Measurements from ENCODE around the gene BTBD2. TPM values are rescaled to one million over a fixed set of nuclear protein-coding genes. Genes with fewer than 3 reads are reported as not detected.

The BTBD2 gene
- total RNA-seq, 1 experiment from 2014 or later: 65.3 TPM

- no peaks in the 10 kb centered on the region for H3K27me3 Mint-ChIP-seq (ENCODE audit: unreplicated experiment)
- no peak overlapping the region for H3K4me3 Mint-ChIP-seq (ENCODE audit: low read depth, unreplicated experiment)
- CTCF ChIA-PET: interaction anchor here (0.6 to 0.7 kb wide), 2 partner anchors 74 to 78 kb away, joined by 3 to 14 read pairs; no protein-coding TSS in a partner anchor
- no peak overlapping the region for H3K27ac Mint-ChIP-seq (ENCODE audit: unreplicated experiment)
- peaks cover 42% of the 10 kb centered on the region for H3K36me3 Mint-ChIP-seq (ENCODE audit: insufficient read depth, unreplicated experiment)
- intact Hi-C loops (cut with micrococcal nuclease; ENCODE audit: unreplicated experiment): no loop called here
- no peaks in the 10 kb centered on the region for H3K9me3 Mint-ChIP-seq (ENCODE audit: low read depth, unreplicated experiment)
- no peaks in the 10 kb centered on the region for H3K4me1 Mint-ChIP-seq (ENCODE audit: low read depth, unreplicated experiment)
- TF ChIP-seq CTCF (IDR thresholded peaks at IDR 0.05; ENCODE audit: unreplicated experiment): no peak
- BruUV-seq (replicated peaks): no TSS peak
- no peak for DNase-seq
These were observed 40.7 kb upstream of the BTBD2 start for GRCh38 chr19:2055931-2056836.

- Mint-ChIP-seq H3K4me1 (ENCODE audit: low read depth, unreplicated experiment) (no peaks in the 10 kb centered on the region), H3K36me3 (ENCODE audit: insufficient read depth, unreplicated experiment) (peaks cover 39% of the 10 kb centered on the region), H3K4me3 (ENCODE audit: low read depth, unreplicated experiment) (no peak overlapping the region), H3K27me3 (ENCODE audit: unreplicated experiment) (no peaks in the 10 kb centered on the region), H3K9me3 (ENCODE audit: low read depth, unreplicated experiment) (no peaks in the 10 kb centered on the region), H3K27ac (ENCODE audit: unreplicated experiment) (no peak overlapping the region)
- intact Hi-C loops (cut with micrococcal nuclease; ENCODE audit: unreplicated experiment): no loop called here
- TF ChIP-seq CTCF (IDR thresholded peaks at IDR 0.05; ENCODE audit: unreplicated experiment): no peak
- BruUV-seq (replicated peaks): no TSS peak
- no peak for DNase-seq
- CTCF ChIA-PET: no interaction called here
These were observed 39.2 kb upstream of the BTBD2 start for GRCh38 chr19:2054763-2055162.

GRCh38 chr19:2053601-2054389, 38.3 kb upstream of the BTBD2 start:
- H3K36me3 Mint-ChIP-seq (ENCODE audit: insufficient read depth, unreplicated experiment): peaks cover 40% of the 10 kb centered on the region
- CTCF ChIA-PET: no interaction called here
- no peaks in the 10 kb centered on the region for H3K27me3 Mint-ChIP-seq (ENCODE audit: unreplicated experiment)
- intact Hi-C loops (cut with micrococcal nuclease; ENCODE audit: unreplicated experiment): no loop called here
- H3K4me1 Mint-ChIP-seq (ENCODE audit: low read depth, unreplicated experiment): no peaks in the 10 kb centered on the region
- DNase-seq: no peak
- no peak for TF ChIP-seq CTCF (IDR thresholded peaks at IDR 0.05; ENCODE audit: unreplicated experiment)
- H3K4me3 Mint-ChIP-seq (ENCODE audit: low read depth, unreplicated experiment): no peak overlapping the region
- no peaks in the 10 kb centered on the region for H3K9me3 Mint-ChIP-seq (ENCODE audit: low read depth, unreplicated experiment)
- BruUV-seq (replicated peaks): no TSS peak
- H3K27ac Mint-ChIP-seq (ENCODE audit: unreplicated experiment): no peak overlapping the region

GRCh38 chr19:2051773-2052704, 36.5 kb upstream of the BTBD2 start:
- Mint-ChIP-seq H3K4me1 (ENCODE audit: low read depth, unreplicated experiment) (no peaks in the 10 kb centered on the region), H3K9me3 (ENCODE audit: low read depth, unreplicated experiment) (no peaks in the 10 kb centered on the region), H3K36me3 (ENCODE audit: insufficient read depth, unreplicated experiment) (peaks cover 42% of the 10 kb centered on the region), H3K27ac (ENCODE audit: unreplicated experiment) (peak overlapping the region; percentile 90), H3K4me3 (ENCODE audit: low read depth, unreplicated experiment) (peak overlapping the region; percentile 74), H3K27me3 (ENCODE audit: unreplicated experiment) (no peaks in the 10 kb centered on the region)
- BruUV-seq (replicated peaks): no TSS peak
- TF ChIP-seq CTCF (IDR thresholded peaks at IDR 0.05; ENCODE audit: unreplicated experiment): no peak
- no peak for DNase-seq
- intact Hi-C loops (cut with micrococcal nuclease; ENCODE audit: unreplicated experiment): no loop called here
- CTCF ChIA-PET: no interaction called here
